LoVo (cell line): ENCODE results near the gene ERC1.
"Not testable (repeated sequence)": the region's sequence is repeated elsewhere in the genome, so short reads cannot be mapped to it uniquely, and the experiment has no call there.

Source experiments
- DNase-seq: peaks from one replicate; pipeline ENCODE4 v3.0.0-alpha.2; 2016; ENCODE audit warnings: low spot score

Gene ERC1

GRCh38 chr12:1222858-1223639 lies 232.0 kb downstream of the ERC1 start:
- DNase-seq = peak; percentile 32

- DNase-seq = no peak
Observed at GRCh38 chr12:1226951-1227350, 235.9 kb downstream of the ERC1 start.

- no peak for DNase-seq
Observed at GRCh38 chr12:1234073-1234472, 243.1 kb downstream of the ERC1 start.

GRCh38 chr12:1246637-1247036 lies 255.6 kb downstream of the ERC1 start:
- peak; percentile 34 for DNase-seq

GRCh38 chr12:1250641-1251040 lies 259.6 kb downstream of the ERC1 start:
- no peak for DNase-seq

- no peak for DNase-seq
Observed at GRCh38 chr12:1252758-1253157, 261.7 kb downstream of the ERC1 start.

- not testable (repeated sequence) for DNase-seq
Observed at GRCh38 chr12:1255125-1255524, 264.1 kb downstream of the ERC1 start.

- not testable (repeated sequence) for DNase-seq
Observed at GRCh38 chr12:1255854-1256253, 264.8 kb downstream of the ERC1 start.

GRCh38 chr12:1256285-1256684 lies 265.3 kb downstream of the ERC1 start:
- no peak for DNase-seq

GRCh38 chr12:1256991-1257390 lies 266.0 kb downstream of the ERC1 start:
- DNase-seq = no peak

GRCh38 chr12:1262011-1262410 lies 271.0 kb downstream of the ERC1 start:
- DNase-seq = no peak

- no peak for DNase-seq
Observed at GRCh38 chr12:1267243-1267642, 276.2 kb downstream of the ERC1 start.

- DNase-seq = no peak
Observed at GRCh38 chr12:1272142-1272541, 281.1 kb downstream of the ERC1 start.

GRCh38 chr12:1273051-1273450 lies 282.0 kb downstream of the ERC1 start:
- no peak for DNase-seq

- DNase-seq = no peak
Observed at GRCh38 chr12:1277905-1278304, 286.9 kb downstream of the ERC1 start.

GRCh38 chr12:1279050-1279449 lies 288.0 kb downstream of the ERC1 start:
- no peak for DNase-seq

- DNase-seq = no peak
Observed at GRCh38 chr12:1280059-1280458, 289.0 kb downstream of the ERC1 start.

GRCh38 chr12:1281683-1282366 lies 290.8 kb downstream of the ERC1 start:
- no peak for DNase-seq

GRCh38 chr12:1282670-1283315 lies 291.8 kb downstream of the ERC1 start:
- no peak for DNase-seq

- no peak for DNase-seq
Observed at GRCh38 chr12:1283316-1283715, 292.3 kb downstream of the ERC1 start.

- DNase-seq = no peak
Observed at GRCh38 chr12:1284611-1285010, 293.6 kb downstream of the ERC1 start.

- DNase-seq = no peak
Observed at GRCh38 chr12:1287446-1287975, 296.5 kb downstream of the ERC1 start.

GRCh38 chr12:1288333-1288732 lies 297.3 kb downstream of the ERC1 start:
- DNase-seq = no peak
